ENCODE data around the gene ATP8A2.
A peak's percentile ranks its signal among the peaks of the same experiment; 100 is the strongest.

ATP8A2 gene

DNA sequence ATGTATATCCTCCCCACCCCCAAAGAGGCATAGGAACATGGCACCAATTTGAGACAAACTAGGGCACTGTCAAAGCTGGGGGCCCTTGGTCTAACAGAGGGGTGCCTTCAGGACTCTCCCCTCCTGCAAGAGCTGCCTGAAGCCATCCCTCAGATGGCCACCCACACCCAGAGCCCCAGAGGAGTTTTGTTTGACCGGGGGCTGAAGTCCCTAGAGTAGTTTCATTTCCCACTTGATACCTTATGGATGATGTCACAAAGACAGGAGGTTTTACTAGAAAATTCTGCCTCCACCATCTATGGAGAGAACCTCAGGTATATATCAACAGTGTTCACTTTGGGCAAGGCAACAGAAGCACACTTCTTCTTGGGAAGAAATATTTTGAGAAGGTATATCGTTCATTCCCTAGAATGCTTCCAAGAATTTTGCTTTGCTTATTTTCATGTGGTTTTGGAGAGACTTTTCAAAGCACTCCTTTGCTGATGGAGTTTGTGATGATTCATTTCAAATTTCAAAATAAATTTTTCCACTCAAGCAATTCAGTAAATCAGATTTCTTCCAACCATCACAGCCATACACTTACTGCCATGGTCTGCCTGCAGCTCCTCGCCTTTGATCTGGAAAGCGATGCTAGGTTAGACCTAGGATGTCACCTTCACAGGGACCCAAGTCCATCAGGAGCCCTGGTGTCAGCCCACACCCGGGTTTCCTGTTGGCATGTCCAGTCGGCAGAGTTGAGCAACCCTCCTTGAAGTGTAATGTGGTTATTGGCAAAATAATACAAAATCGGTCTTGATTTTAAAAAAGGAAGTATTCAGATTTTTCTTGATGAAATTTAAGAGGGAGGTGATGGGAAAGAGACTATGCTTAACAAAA lies 473.0 kb downstream of the ATP8A2 start:
- Histone ChIP-seq H3K4me1 (ENCODE audit: low read length) (peaks cover 35% of the 10 kb centered on the region), H3K27me3 (replicated peaks; ENCODE audit: insufficient read depth, low read length) (no peaks in the 10 kb centered on the region), H3K79me2 (ENCODE audit: low read length) (no peaks in the 10 kb centered on the region), H4K20me1 (ENCODE audit: insufficient read depth, low read length) (no peaks in the 10 kb centered on the region), H2AFZ (ENCODE audit: low read length) (no peak overlapping the region), H3K9ac (ENCODE audit: low read length) (no peak overlapping the region), H3K27ac (ENCODE audit: low read length) (no peak overlapping the region), H3K9me2 (replicated peaks; ENCODE audit: insufficient read depth, low read length) (no peaks in the 10 kb centered on the region), H3K4me3 (ENCODE audit: low read length) (no peak overlapping the region), H3F3A (ENCODE audit: insufficient read depth, low read length) (peaks cover 14% of the 10 kb centered on the region), H3K36me3 (replicated peaks; ENCODE audit: insufficient read depth, low read length) (no peaks in the 10 kb centered on the region), H3K9me3 (replicated peaks; ENCODE audit: insufficient read depth, low read length) (no peaks in the 10 kb centered on the region), H3K4me2 (ENCODE audit: low read depth, low read length) (no peak overlapping the region)
- TF ChIP-seq, protein P1, sequence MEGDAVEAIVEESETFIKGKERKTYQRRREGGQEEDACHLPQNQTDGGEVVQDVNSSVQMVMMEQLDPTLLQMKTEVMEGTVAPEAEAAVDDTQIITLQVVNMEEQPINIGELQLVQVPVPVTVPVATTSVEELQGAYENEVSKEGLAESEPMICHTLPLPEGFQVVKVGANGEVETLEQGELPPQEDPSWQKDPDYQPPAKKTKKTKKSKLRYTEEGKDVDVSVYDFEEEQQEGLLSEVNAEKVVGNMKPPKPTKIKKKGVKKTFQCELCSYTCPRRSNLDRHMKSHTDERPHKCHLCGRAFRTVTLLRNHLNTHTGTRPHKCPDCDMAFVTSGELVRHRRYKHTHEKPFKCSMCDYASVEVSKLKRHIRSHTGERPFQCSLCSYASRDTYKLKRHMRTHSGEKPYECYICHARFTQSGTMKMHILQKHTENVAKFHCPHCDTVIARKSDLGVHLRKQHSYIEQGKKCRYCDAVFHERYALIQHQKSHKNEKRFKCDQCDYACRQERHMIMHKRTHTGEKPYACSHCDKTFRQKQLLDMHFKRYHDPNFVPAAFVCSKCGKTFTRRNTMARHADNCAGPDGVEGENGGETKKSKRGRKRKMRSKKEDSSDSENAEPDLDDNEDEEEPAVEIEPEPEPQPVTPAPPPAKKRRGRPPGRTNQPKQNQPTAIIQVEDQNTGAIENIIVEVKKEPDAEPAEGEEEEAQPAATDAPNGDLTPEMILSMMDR (IDR thresholded peaks at IDR 0.05; ENCODE audit: low read length), result no peak
- TF ChIP-seq EZH2 (optimal IDR thresholded peaks at IDR 0.05; ENCODE audit: low read depth, low read length) (no peak), EZH2phosphoT487 (IDR thresholded peaks at IDR 0.05; ENCODE audit: low read length) (no peak)
- DNase-seq, result no peak

DNA sequence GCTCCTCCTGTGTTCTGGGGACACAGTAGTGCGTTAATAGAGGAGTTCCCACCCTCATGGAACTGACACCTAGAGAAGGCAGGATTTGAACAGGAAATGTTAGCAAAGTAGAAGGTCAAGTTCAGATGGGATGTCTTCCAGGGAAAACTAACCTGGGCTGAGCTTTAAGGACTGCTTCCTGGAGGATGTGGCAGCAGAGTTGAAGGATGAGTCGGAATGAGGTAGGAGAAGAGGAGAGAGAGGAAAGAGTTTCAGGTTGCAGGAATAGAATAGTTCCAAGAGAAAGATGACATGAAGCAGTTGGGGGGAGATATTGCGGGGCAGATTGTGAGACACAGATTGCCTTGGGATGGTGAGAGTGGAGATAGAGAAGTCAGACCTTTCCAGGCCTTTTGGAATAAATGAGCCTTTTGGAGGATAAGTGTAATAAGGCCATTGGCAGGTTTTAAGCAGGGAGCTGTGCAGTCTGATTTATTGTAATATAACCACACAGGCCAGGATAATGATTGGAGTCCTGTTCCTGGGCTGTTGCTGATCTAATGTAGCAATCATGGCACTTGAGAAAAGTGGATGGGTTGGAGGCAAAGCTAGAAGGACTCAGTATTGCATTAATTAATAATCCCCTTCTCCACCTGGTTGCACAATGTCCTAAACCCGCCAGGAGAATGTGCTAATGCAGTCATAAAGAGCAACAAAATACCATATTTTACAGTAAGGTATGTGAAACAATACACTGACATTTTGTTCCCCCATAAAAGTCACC lies 474.6 kb downstream of the ATP8A2 start:
- no peak for DNase-seq
- no peaks in the 10 kb centered on the region for H3K79me2 ChIP-seq (ENCODE audit: low read length)

DNA sequence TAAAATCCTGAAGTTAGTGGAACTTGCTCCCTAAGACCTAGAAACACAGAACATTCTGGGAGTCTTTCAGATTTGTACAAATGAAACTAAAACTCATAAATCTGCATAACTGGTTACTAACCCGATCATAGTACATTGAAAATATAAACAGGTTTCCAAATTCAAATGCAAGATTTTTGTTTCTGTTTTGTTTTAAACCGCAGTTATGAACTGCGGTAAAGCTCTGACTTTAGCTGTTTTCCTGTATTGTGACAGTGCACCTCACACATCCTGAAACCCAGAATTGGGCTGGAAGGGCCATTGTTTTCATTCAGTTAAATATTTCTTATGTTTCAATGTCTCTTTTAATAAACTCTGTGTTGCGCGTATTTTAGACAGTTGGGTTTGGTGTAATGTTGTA lies 475.4 kb downstream of the ATP8A2 start:
- no peak for TF ChIP-seq EZH2phosphoT487 (IDR thresholded peaks at IDR 0.05; ENCODE audit: low read length)
- no peak for TF ChIP-seq EZH2 (optimal IDR thresholded peaks at IDR 0.05; ENCODE audit: low read depth, low read length)
- TF ChIP-seq, protein P1 (IDR thresholded peaks at IDR 0.05; ENCODE audit: low read length), result no peak
- Histone ChIP-seq H3K9me3 (replicated peaks; ENCODE audit: insufficient read depth, low read length) (no peaks in the 10 kb centered on the region), H3K27me3 (replicated peaks; ENCODE audit: insufficient read depth, low read length) (no peaks in the 10 kb centered on the region), H3K36me3 (replicated peaks; ENCODE audit: insufficient read depth, low read length) (no peaks in the 10 kb centered on the region), H3K9me2 (replicated peaks; ENCODE audit: insufficient read depth, low read length) (no peaks in the 10 kb centered on the region), H3K79me2 (ENCODE audit: low read length) (no peaks in the 10 kb centered on the region), H3K9ac (ENCODE audit: low read length) (no peak overlapping the region; the same call in 1 of the 2 replicates), H3F3A (ENCODE audit: insufficient read depth, low read length) (peaks cover 14% of the 10 kb centered on the region), H3K4me2 (ENCODE audit: low read depth, low read length) (peak overlapping the region; percentile 60), H3K27ac (ENCODE audit: low read length) (peak overlapping the region; percentile 88), H2AFZ (ENCODE audit: low read length) (0 out of 2 replicates have a peak overlapping the region, but pooled peaks have one; percentile 19), H3K4me1 (ENCODE audit: low read length) (peaks cover 43% of the 10 kb centered on the region), H4K20me1 (ENCODE audit: insufficient read depth, low read length) (no peaks in the 10 kb centered on the region), H3K4me3 (ENCODE audit: low read length) (peak overlapping the region; percentile 33)
- DNase-seq, result peak; percentile 75

More for the DNA sequence above, 474.6 kb downstream of the ATP8A2 start:
- no peaks in the 10 kb centered on the region for H3K27me3 ChIP-seq (replicated peaks; ENCODE audit: insufficient read depth, low read length)
- H3K36me3 ChIP-seq (replicated peaks; ENCODE audit: insufficient read depth, low read length), result no peaks in the 10 kb centered on the region
- peak overlapping the region; percentile 88; the same call in 1 of the 2 replicates for H3K27ac ChIP-seq (ENCODE audit: low read length)
- H3K9me2 ChIP-seq (replicated peaks; ENCODE audit: insufficient read depth, low read length), result no peaks in the 10 kb centered on the region
- H3F3A ChIP-seq (ENCODE audit: insufficient read depth, low read length), result peaks cover 14% of the 10 kb centered on the region
- H3K9me3 ChIP-seq (replicated peaks; ENCODE audit: insufficient read depth, low read length), result no peaks in the 10 kb centered on the region
- no peak overlapping the region for H2AFZ ChIP-seq (ENCODE audit: low read length)
- no peak overlapping the region; the same call in 1 of the 2 replicates for H3K9ac ChIP-seq (ENCODE audit: low read length)
- peaks cover 43% of the 10 kb centered on the region for H3K4me1 ChIP-seq (ENCODE audit: low read length)
- peak overlapping the region; percentile 60 for H3K4me2 ChIP-seq (ENCODE audit: low read depth, low read length)
- H3K4me3 ChIP-seq (ENCODE audit: low read length), result peak overlapping the region; percentile 33
- no peaks in the 10 kb centered on the region for H4K20me1 ChIP-seq (ENCODE audit: insufficient read depth, low read length)
- TF ChIP-seq, protein P1 (IDR thresholded peaks at IDR 0.05; ENCODE audit: low read length), result no peak
- TF ChIP-seq EZH2phosphoT487 (IDR thresholded peaks at IDR 0.05; ENCODE audit: low read length) (no peak), EZH2 (optimal IDR thresholded peaks at IDR 0.05; ENCODE audit: low read depth, low read length) (no peak)

Data from MM.1S (cell line).